ENCODE measurements around the gene KSR2.

GRCh38 chr12:118015944-118016343 is 47.2 kb upstream of the KSR2 start:
- TF ChIP-seq POLR2A (IDR thresholded peaks at IDR 0.05; ENCODE audit: low read length) (no peak), GATA1 (IDR thresholded peaks at IDR 0.05; ENCODE audit: low read depth, low read length) (no peak)

Measured in erythroblast (primary cell).